SK-N-SH (cell line): ENCODE measurements around the gene GNA15.

ENCODE experiments used
- EZH2phosphoT487 ChIP-seq: fragments of 200-600 bp; sonication (generic); IDR thresholded peaks from 2 replicates; pipeline ENCODE4 v1.6.1; 2017; ENCODE audit warnings: low read depth, mixed run types, mild to moderate bottlenecking, antibody characterized with exemption, moderate library complexity, borderline replicate concordance
- FOXJ3 ChIP-seq: sonication (generic); formaldehyde crosslinking; IDR thresholded peaks from 2 replicates; pipeline ENCODE4 v1.5.1; 2020; ENCODE audit warnings: mild to moderate bottlenecking, missing genetic modification reagents
- RAD21 ChIP-seq: IDR thresholded peaks from 2 replicates; pipeline ENCODE4 v1.6.1; 2012; ENCODE audit warnings: mild to moderate bottlenecking, low read length
- TAF1 ChIP-seq: IDR thresholded peaks from 2 replicates; pipeline ENCODE4 v1.6.1; 2012; ENCODE audit warnings: low read depth, mild to moderate bottlenecking, low read length, moderate library complexity, borderline replicate concordance
- TF ChIP-seq, protein P1 (sequence below): fragments of 200-600 bp; sonication (generic); IDR thresholded peaks from 2 replicates; pipeline ENCODE4 v1.6.1; 2017; ENCODE audit warnings: antibody characterized with exemption, mild to moderate bottlenecking, moderate library complexity
- TF ChIP-seq, protein P2 (sequence below): IDR thresholded peaks from 2 replicates; pipeline ENCODE4 v1.4.0; 2012; ENCODE audit warnings: low read depth

DNA sequence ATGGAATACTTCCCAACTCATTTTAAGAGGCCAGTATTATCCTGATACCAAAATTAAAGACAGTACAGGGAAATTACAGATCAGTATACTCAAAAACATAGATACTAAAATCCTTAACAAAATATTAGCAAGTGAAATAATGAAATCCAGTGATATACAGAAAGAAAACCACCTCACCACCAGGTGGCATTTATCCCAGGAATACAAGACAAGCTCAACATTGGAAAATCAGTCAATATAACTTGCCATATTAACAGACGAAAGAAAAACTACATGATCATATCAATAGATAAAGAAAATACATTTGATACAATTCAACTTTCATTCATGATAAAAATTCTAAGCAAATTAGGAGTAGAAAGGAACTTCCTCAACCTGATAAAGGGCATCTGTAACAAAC, 6.7 kb upstream of the GNA15 start:
- TF ChIP-seq, protein P1, sequence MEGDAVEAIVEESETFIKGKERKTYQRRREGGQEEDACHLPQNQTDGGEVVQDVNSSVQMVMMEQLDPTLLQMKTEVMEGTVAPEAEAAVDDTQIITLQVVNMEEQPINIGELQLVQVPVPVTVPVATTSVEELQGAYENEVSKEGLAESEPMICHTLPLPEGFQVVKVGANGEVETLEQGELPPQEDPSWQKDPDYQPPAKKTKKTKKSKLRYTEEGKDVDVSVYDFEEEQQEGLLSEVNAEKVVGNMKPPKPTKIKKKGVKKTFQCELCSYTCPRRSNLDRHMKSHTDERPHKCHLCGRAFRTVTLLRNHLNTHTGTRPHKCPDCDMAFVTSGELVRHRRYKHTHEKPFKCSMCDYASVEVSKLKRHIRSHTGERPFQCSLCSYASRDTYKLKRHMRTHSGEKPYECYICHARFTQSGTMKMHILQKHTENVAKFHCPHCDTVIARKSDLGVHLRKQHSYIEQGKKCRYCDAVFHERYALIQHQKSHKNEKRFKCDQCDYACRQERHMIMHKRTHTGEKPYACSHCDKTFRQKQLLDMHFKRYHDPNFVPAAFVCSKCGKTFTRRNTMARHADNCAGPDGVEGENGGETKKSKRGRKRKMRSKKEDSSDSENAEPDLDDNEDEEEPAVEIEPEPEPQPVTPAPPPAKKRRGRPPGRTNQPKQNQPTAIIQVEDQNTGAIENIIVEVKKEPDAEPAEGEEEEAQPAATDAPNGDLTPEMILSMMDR: peak; percentile 74
- TF ChIP-seq FOXJ3 (CRISPR knock-in tag): no peak
- no peak for TF ChIP-seq EZH2phosphoT487
- TF ChIP-seq, protein P2, sequence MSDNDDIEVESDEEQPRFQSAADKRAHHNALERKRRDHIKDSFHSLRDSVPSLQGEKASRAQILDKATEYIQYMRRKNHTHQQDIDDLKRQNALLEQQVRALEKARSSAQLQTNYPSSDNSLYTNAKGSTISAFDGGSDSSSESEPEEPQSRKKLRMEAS: no peak
- TF ChIP-seq RAD21: peak; percentile 56
- no peak for TF ChIP-seq TAF1
